NCI-H2081 (cell line): ENCODE data around the gene ITGB1BP1.
A peak's percentile ranks its signal among the peaks of the same experiment; 100 is the strongest.

ENCODE experiments used
- DNase-seq, 2 experiments: peaks; one replicate each; lab custom pipeline; 2025; lab: John Stamatoyannopoulos, UW

Gene ITGB1BP1

DNA sequence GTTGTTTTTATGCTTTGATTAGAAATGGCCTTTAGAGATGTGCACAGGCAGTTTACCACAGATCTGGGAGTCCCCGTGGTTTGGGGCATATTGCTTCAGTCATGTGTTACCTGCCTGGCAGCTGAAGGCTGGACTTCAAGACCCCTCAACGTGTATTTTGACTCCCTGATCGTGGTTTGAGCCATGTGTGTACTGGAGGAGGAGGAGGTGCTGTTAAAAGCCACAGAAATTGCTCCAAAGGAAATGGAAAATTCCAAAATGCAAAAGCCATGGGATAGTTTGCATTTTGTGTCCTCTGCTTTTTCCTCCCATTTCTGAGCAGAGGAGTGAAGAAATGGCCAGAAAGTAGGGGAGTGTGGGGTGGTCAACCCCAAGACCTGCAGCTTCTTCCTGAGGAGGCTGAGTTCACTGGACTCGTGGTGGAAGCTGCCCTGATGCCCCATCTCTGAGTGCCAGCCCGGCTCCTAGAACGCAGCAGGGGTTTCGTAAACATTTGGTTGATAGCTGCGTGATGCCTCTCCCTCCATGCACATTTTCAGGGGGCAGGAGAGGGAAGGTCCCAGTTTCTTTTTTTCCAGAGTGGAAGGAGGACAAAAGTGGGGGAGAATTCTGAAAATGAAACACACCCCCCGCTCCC lies 45.7 kb downstream of the ITGB1BP1 start:
- DNase-seq = no peak

DNA sequence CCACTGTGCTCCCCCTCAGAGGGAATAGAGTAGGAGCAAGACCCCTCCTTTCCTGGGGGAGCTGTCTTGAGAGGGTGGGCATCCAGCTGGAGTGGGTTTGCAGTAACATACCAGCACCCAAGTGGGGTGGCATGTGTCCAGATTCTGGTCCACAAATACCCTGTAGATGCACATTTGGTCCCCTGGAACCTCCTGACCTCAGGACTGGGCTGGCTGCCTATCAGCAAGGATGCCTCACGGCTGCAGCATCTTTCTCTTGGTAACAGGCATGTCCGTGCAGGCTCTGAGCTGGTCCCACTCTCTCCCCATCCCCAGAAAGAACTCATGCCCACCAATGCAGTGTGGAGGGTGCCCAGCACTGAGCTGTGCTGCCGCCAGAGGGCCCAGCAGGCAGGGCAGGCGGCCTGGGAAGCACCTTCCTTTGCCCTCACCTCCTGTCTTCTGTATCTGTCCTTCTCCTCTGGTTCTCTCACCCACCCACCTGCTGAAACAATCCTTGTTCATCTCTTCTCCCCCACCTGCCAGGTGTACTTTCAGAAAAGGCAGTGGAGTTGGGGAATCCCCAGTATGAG lies 47.4 kb downstream of the ITGB1BP1 start:
- DNase-seq = no peak

DNA sequence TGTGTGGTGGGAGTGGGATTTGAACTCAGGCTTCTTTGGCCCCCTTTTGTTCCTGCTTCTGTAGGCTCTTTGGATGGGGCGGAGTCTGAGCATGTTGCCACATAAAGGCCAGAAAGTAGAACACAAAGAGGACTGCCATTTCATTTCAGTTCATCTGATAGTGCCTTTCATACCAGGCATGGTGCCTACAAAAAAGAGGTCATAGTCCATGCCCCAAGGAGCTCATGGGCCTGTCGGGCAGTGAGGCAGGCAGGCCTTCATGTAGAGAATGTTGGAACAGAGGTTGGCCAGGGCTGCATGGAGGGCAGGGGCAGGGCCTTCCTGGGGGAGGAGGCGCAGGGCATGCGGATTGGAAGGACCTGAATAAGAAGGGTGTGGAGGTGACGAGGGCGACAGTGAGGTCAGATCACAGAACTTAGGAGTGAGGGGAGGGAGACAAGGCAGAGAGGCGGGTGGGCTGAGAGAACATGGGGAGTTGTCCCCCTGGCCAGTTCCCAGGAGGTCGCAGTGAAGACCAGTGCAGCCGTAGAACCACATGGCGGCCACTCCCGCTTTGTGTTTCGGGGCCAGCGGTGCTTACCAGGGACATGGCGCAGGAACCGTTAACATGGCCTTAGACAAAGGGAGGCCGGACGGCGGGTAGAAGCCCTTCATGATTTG lies 49.1 kb downstream of the ITGB1BP1 start:
- no peak for DNase-seq

DNA sequence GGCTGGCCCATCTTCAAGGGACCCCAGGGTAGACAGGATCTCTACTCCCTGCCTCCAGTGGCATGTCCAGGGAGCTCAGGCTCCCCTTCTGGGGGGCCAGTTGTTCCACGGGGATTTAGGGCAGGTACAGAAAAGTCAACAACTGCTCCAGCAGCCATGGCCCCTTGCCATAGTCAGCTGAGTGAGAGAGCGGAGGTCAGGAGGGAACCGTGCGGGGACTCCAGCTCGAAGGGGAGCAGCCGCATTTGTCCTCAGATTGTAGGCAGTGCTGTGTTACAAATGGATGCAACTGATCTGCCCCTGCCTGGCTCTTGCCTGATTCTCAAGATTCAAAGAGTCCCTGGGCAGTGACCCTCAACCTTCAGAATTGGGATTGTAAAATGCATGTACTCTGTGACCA lies 49.9 kb downstream of the ITGB1BP1 start:
- DNase-seq = no peak

DNA sequence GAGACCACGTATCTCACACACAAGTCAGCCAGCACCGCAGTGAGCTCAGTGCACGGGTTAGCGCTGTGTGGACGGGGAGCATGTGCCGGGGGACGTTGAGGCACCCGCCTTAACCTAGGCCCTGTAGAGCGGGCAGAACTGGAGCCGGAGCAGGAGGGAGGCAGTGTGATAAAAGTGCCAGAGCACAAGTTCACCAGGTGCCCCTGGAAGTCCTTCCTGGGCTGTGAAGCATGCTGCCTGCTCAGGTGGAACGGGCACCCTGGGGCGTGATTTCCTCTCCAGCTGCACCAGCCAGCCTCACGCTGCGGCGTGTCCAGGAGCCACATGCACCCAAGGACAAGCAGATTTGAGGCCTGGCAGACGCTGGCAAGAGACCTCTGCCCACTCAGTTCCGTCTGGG lies 50.3 kb downstream of the ITGB1BP1 start:
- peak; percentile 62 to 89 for DNase-seq

DNA sequence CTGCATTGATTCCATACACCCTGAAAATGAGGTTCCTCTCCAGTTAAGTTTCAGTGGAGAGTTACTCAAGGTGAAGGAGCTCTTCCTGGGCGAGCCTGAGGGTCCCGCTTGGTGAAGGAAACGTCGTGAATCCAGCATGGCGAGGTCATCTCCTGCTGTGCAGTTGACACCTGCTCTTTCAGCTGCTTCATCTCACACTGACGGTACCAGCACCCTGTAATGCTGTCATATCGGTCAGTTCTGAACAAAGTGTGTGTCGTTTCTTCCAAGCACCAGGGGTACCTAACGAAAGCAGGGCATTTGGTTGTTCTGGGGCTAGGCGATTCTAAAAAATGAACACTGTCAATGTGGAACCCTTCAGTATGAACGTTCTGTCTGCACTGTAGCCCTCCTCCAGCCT lies 52.6 kb downstream of the ITGB1BP1 start:
- DNase-seq = no peak

DNA sequence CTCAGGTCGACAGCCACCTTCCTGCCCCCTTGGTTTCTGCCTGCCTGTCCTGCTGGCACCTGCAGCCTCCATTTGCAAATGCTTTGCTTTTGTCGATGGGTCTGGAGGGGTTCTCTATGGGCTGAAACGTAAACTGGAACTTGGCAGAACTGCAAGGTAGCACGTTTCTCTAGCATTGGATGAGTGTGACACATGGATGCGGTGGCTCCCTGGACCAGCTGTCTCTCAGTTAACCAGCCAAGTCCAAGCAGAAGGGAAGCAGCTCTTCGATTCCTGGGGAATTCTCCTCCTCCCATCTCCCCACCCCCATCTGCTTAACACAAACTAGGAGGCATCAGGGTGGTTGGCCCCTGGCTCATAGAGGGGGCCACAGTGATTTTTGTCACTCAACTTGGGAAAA lies 57.3 kb downstream of the ITGB1BP1 start:
- DNase-seq = no peak

DNA sequence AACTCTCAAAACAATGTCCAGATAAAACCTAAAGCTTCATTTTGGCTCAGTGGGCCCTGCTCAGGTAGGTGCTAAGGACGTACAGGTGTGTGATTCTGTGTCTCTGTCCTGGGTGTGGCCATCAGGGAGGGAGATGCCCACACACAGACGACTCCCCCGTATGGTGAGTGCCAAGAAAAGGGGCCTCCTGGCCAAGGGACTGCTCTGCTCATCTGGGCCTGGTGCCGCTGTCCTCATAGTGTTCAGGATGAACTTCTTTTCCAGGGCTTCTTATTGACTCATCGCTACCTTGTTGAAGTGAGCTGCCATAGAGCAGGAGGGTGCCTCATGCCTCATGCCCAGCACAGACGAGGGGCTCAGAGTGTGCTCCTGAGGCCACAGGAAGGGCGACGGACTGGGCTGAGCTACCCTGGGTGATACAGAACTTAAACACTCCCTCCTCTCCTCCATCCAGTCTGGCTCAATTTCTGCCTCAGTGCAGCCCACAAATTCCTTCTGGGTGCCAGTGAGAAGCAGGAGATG lies 57.8 kb downstream of the ITGB1BP1 start:
- no peak for DNase-seq

DNA sequence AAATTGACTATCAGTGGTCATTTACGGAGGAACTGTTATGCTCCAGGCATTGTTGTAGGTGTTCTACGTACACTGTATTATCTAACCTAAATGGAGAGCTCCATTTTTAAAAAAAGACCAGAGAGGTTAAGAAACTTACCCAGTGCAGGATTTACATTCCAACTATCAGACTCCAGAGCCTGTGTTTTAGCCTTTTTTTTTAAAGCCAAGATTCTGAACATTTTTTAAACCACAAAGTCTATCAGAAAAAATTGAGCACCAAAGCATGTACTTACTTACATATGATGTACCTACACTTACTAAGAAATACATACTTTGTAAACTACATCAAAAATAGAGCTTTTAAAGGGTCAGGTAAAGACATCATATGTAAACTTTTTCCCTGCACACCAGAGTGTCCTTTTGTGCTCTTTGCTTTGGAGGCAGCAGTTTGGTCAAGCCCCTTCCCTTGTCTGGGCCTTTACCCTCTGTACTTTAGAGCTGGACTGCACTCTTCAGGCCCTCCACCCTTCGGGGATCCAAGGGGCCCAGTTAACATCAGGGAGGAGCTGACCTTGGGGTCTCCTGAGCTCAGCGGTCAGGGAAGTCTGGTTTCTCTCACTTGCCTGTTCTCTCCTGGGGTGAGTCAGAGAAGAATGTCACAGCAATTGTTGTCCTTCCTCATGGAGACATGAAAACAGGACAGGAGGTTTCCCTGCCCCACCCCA lies 58.4 kb downstream of the ITGB1BP1 start:
- no peak for DNase-seq

DNA sequence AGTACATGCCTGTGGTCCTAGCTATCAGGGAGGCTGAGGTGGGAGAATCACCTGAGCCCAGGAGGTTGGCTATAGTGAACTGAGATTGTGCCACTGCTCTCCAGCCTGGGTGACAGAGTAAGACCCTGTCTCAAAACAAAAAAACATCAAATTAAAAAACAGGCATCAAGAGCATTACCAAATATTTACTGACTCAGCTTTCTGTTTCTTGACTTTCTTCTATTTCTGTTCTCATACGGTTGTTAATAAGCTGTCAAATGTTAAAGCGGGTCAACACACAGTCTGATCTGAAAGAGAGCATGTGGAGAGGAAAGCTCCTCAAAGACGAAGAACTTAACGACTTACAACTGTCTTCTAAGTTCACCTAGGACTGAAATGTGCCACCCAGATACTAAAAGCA lies 59.0 kb downstream of the ITGB1BP1 start:
- DNase-seq = no peak

DNA sequence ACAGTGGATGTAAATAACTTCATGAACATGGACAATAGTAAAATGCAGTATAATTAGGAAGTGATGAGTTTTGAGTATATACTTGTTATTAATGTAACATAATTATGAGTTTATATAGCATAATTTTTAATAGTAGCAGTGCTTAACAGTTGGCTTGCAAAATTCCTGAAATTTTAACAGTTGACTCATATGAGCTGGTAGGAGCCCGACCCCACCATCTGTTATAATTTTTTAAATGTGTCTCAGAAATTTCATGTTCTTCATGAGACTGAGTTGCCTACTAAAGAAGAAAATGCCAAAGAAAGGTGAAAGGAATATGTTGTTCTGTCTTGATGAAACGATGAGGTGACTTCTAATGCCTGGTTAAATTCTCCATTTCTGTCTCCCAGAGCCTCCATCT lies 62.6 kb downstream of the ITGB1BP1 start:
- DNase-seq = no peak

DNA sequence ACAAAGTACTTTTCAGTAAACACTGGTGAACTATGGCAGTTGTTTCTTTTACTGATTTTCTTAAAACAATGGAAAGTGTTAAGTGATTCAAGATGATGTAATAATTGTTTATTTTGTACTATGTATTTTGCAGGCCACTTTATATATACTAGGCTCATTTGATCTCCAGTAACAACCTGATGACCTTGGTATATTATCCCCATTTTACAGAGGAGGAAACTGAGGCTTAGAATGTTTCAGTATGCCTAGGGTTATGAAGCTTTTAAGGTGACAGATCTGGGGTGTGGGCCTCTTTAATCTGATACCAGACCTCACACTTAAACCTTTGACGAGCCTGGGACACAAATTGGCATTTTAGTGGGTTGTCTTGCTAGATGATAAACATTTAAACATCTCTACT lies 63.2 kb downstream of the ITGB1BP1 start:
- DNase-seq = no peak

DNA sequence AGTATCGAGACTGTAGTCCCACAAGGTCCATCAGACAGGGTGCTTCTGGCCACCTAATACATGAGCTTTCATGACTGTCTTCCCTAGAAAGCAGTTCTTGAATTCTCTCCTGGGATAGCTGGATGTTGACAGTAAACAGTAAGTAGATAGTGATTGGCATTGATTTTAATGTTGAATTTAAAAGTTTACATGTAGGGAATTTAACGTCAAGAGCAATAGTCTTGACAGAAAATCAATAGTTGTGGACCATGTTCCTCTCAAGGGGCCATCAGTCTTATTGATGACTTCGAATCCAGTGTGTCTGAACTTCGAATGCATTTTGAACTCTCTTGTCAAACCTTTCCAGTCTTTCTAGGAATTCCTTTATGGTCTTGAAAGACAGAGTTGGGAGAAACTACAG lies 63.9 kb downstream of the ITGB1BP1 start:
- DNase-seq = no peak

DNA sequence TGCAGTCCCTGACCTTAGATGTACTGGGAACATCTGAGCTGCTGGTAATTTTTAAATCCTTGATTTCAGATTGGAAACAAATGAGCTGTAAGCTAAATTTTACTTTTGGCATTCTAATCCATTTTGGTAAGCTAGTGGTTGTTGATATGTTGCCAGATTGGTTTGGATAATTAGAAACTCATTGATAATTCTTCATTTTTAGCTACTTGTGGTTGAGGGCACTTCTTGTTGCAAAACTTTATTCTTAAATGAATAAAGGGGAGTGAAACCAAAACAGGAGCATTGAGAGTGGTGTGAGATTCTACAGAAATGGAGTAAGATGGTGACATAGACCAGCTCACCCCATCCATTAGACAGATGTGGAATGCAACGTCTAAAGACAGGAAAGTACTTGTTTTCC lies 64.5 kb downstream of the ITGB1BP1 start:
- DNase-seq = no peak

DNA sequence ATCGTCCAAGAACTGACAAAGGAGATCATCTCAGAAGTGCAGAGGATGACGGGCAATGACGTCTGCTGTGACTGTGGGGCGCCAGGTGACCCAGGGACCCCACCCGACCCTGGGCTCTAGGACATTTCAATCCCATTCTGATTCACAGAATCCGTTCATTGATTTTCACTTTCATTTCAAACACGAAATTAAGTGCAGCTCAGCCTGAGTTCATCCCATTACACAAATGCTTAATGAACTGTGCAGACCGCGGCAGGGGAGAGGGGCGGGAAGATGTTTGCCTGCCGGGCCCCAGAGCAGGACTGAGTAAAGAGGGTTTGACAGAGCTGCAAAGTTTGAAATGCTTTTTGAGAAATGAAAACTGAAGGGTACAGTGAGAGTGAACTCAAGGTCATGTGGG lies 67.1 kb downstream of the ITGB1BP1 start:
- no peak for DNase-seq

DNA sequence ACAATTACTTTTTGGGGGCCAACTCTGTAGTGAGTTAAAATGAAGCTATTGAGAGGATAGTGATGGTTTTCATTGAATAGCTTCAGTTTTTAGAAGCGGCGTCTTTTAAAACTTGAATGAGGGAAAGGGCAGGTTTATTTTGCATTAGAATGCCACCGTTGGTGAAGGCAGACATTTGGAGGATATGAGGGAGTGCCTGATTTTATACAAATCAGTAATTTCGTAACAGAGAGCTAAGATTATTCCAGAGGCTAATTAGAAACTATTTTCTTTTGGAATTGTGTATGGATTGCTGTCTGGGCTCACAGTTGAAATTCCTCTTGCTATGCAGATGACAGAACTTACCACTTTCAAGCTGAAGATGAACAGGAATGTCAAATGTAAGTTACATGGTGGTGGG lies 67.6 kb downstream of the ITGB1BP1 start:
- DNase-seq = no peak

DNA sequence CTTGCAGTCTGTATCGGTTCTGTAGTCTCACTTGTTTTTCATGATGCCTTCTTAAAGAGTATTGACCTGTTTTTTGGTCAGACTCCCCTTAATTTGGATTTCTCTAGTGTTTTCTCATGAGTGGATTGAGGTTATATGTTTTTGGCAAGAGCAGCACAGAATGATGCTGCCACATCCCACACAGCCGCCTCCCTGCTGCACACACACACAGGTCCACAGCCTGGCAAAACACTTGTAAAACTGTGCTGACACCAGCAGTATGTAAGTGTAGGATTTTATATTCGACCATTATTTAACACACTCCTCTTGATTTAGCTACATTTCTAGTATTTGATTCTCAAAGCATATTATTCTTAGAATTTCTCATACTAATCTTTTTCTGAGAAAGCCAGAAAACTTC lies 68.1 kb downstream of the ITGB1BP1 start:
- DNase-seq = no peak

DNA sequence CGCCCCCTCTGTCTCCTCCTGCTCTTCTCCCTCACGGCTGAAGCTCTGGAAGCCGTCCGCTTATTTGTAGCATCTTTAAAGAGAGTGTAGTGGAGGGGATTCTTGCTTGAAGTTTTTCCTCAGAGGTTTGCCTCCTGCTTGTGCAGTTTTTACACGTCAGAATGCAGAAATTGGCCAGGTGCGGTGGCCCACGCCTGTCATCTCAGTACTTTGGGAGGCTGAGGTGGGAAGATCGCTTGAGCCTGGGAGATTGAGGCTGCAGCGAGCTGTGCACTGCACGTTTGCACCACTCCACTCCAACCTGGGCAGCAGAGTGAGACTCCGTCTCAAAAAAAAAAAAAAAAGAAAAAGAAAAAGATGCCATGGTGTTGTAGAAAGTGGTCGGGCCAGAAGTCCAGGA lies 69.0 kb downstream of the ITGB1BP1 start:
- no peak for DNase-seq
